Brain microvascular endothelial cell (primary cell): Measurements from ENCODE around the gene SMAD3.
"Not testable (repeated sequence)": the region's sequence is repeated elsewhere in the genome, so short reads cannot be mapped to it uniquely, and the experiment has no call there.

Experiments
- DNase-seq: peaks from one replicate; pipeline ENCODE4 v3.0.0-alpha.2; 2020
- H3K27ac ChIP-seq: fragments of 250-450 bp; sonication (Bioruptor Pico); 2 replicates; pipeline ENCODE4 v1.5.1; 2020; ENCODE audit warnings: mild to moderate bottlenecking, moderate library complexity
- H3K27me3 ChIP-seq: fragments of 250-450 bp; sonication (Bioruptor Pico); replicated peaks from 2 replicates; pipeline ENCODE4 v1.5.1; 2020; ENCODE audit warnings: mild to moderate bottlenecking
- H3K36me3 ChIP-seq: fragments of 250-450 bp; sonication (Bioruptor Pico); replicated peaks from 2 replicates; pipeline ENCODE4 v1.5.1; 2020; ENCODE audit warnings: mild to moderate bottlenecking
- H3K4me3 ChIP-seq: 2 replicates; pipeline ENCODE4 v1.5.1; 2011; ENCODE audit warnings: low read depth, mild to moderate bottlenecking, control low read depth, low read length, moderate library complexity
- in situ Hi-C: cut with HindIII; loops from 2 replicates; pipeline ENCODE4 v1.10.0; 2017; ENCODE audit warnings: low sequenced_read_pairs, low pct_ligation_motif_present
- TF ChIP-seq, protein P1 (sequence below): IDR thresholded peaks from 2 replicates; pipeline ENCODE4 v1.5.1; 2011; ENCODE audit warnings: low read depth, mild to moderate bottlenecking, moderate library complexity, low read length, control low read depth, inconsistent platforms; ENCODE audit errors: missing control alignments

SMAD3 gene

DNA sequence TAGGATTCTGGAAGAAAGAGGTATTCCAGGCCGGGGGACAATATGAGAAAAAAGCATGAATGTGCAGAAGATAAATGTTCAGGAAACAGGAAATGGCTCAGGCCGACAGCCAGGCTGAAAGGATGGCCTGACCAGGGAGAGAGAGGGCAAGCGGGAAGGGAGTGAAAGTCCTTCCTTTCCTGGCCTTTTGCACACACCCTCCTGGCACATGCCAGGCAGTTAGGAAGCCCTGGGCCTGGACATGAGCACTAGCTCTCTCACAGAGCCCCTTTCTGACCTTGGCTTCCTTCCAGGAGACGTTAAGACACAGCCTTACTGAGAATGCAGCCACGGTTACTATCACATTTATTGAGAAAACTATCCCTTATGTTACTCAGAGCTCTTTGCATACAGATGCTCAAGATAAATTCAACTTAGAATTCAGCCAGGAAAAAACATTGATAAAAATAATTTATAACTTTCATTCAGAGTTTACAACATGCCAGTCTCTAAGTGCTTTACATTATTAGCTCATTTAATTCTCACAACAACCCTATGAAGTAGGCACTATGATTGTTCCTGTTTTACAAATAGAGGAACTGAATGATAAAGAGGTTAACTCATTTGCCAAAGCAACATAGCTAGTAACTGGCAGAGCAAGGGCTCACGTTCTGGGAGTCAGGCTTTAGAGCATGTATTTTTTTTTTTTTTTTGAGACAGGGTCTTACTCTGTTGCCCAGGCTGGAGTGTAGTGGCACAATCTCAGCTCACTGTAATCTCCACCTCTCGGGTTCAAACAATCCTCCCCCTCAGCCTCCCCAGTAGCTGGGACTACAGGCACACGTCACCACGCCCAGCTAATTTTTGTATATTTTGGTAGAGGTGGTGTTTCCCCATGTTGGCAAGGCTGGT, 39.4 kb upstream of the SMAD3 start:
- in situ Hi-C loops = no loop called here
- Histone ChIP-seq H3K4me3 (no peak overlapping the region), H3K27me3 (no peaks in the 10 kb centered on the region), H3K36me3 (no peaks in the 10 kb centered on the region), H3K27ac (peak overlapping the region; percentile 69)
- TF ChIP-seq, protein P1, sequence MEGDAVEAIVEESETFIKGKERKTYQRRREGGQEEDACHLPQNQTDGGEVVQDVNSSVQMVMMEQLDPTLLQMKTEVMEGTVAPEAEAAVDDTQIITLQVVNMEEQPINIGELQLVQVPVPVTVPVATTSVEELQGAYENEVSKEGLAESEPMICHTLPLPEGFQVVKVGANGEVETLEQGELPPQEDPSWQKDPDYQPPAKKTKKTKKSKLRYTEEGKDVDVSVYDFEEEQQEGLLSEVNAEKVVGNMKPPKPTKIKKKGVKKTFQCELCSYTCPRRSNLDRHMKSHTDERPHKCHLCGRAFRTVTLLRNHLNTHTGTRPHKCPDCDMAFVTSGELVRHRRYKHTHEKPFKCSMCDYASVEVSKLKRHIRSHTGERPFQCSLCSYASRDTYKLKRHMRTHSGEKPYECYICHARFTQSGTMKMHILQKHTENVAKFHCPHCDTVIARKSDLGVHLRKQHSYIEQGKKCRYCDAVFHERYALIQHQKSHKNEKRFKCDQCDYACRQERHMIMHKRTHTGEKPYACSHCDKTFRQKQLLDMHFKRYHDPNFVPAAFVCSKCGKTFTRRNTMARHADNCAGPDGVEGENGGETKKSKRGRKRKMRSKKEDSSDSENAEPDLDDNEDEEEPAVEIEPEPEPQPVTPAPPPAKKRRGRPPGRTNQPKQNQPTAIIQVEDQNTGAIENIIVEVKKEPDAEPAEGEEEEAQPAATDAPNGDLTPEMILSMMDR = no peak
- DNase-seq = peak; percentile 27

DNA sequence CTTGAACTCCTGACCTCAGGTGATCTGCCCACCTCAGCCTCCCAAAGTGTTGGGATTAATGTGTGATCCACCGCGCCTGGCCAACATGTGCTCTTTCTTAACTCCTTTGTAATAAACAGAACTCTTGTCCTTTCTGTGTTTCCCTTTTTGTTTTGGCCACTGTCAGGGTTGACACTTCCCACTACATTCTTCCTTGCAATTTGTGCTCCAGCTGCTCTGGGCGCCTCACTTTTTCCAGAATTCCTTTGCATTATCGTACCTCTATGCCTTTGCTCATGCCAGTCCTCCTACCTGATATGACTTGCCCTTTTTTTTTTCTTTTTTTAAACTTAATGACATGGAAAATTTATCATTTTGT, 38.8 kb upstream of the SMAD3 start:
- peak overlapping the region; percentile 69 for H3K27ac ChIP-seq
- no peaks in the 10 kb centered on the region for H3K36me3 ChIP-seq
- in situ Hi-C loops = no loop called here
- H3K4me3 ChIP-seq = no peak overlapping the region
- DNase-seq = no peak
- TF ChIP-seq, protein P1 = no peak
- H3K27me3 ChIP-seq = no peaks in the 10 kb centered on the region

DNA sequence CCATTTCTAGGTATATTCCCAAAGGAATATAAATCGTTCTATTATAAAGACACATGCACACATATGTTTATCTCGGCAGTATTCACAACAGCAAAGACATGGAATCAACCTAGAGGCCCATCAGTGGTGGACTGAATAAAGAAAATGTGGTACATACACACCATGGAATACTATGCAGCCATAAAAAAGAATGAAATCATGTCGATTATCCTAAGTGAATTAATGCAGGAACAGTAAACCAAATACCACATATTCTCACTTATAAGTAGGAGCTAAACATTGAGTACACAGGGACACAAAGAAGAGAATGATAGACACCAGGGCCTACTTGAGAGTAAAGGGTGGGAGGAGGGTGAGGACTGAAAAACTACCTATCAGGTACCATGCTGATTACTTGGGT, 37.0 kb upstream of the SMAD3 start:
- H3K27ac ChIP-seq = peak overlapping the region; percentile 35
- in situ Hi-C loops = not testable (repeated sequence)

DNA sequence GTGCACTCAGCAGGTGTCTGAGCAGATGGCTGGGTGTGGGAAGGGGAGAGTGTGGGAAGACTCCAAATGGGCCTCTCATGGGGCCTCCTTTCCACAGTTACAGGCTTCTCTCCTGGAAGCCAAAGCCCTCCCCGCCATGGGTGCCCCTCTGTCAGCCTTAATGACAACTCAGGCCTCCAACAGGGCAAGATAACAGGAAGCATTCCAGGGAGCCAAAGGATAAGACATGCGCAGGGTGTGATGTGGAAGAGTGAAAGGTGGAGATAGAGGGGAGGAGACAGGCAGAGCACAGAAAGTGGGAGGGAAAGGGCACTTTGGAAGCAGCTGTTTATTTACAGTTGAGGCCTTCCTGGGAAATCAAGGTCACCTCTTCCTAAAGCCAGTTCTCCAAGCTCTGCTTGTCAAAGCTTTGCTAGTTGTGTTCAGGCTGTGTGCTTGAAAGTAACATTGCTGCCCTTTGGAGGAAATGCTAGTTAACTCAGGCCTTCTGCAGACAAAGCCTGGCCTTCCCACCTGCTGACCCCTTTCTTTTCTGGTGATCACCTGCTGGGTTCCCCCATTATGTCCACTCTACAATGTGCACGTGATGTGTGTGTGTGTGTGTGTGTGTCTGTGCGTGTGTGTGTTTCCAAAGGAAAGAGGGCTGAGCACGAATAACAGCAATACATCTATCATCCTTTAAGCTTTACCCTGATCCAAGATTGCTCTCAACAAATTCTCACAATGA, 35.2 kb upstream of the SMAD3 start:
- TF ChIP-seq, protein P1 = no peak
- in situ Hi-C loops = no loop called here

More for the DNA sequence above, 37.0 kb upstream of the SMAD3 start:
- not testable (repeated sequence) for H3K27me3 ChIP-seq, H3K36me3 ChIP-seq, H3K4me3 ChIP-seq, DNase-seq

DNA sequence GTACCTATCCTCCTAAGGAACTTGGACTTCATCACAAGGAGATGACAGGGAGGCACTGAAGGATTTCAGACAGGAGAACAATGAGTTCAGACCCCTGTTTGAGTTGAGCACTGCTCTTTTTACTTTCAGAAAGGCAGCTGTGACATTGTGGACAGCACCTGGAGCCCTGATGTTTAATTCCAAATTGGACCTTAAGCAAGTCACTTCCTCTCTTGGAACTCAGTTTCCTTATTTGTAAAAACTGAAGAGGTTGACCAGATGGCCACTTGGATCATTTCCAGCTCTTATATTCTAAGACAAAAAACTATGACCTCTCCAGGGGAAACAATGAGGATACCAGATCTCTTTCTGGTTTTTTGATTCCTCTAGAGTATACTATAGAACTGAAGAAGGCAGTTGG, 34.1 kb upstream of the SMAD3 start:
- Histone ChIP-seq H3K27me3 (no peaks in the 10 kb centered on the region), H3K36me3 (no peaks in the 10 kb centered on the region), H3K4me3 (no peak overlapping the region), H3K27ac (no peak overlapping the region)
- TF ChIP-seq, protein P1 = no peak
- in situ Hi-C loops = no loop called here
- DNase-seq = no peak

More for the DNA sequence above, 35.2 kb upstream of the SMAD3 start:
- Histone ChIP-seq H3K36me3 (no peaks in the 10 kb centered on the region), H3K27me3 (no peaks in the 10 kb centered on the region), H3K27ac (no peak overlapping the region), H3K4me3 (no peak overlapping the region)
- DNase-seq = no peak

DNA sequence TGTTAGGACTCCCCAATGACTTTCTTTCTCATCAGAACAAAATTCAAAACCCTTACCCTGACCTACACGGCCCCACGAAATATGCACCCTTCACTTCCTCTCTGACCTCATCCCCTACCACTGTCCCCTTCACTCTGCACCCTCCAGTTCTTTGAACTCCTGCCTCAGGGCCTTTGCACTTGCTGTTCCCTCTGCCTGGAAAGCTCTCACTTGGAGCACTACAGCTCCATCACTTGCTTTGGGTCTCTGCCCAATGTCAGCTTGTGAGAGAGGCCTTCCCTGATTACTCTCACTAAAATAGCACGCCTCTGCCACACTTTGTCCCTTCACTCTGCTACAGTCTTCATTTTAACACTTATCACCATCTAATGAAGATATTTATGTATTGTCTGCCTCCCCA, 32.8 kb upstream of the SMAD3 start:
- no peaks in the 10 kb centered on the region for H3K36me3 ChIP-seq
- no peak for DNase-seq
- H3K27ac ChIP-seq = no peak overlapping the region
- TF ChIP-seq, protein P1 = no peak
- H3K4me3 ChIP-seq = no peak overlapping the region
- no peaks in the 10 kb centered on the region for H3K27me3 ChIP-seq
- in situ Hi-C loops = no loop called here
